B cell (primary cell): Measurements from ENCODE around the gene CHRNA5. TPM values are rescaled to one million over a fixed set of nuclear protein-coding genes. Genes with fewer than 3 reads are reported as not detected.

Experiments
- ATAC-seq: fragments of 200-7000 bp; cut with Tn5 transposase; one replicate; pipeline ENCODE4 v1.10.0; 2021; ENCODE audit warnings: low read depth, mild to moderate bottlenecking, moderate number of reproducible peaks, moderate library complexity
- CTCF ChIA-PET: fragments of 350-600 bp; sonication (Branson Sonifier 250); formaldehyde crosslinking; loops from one replicate; lab custom pipeline; 2021; ENCODE audit warnings: antibody characterized with exemption, inconsistent platforms; lab: Charles Lee
- POLR2A ChIA-PET: fragments of 350-600 bp; sonication (Branson Sonifier 250); formaldehyde crosslinking; loops from one replicate; lab custom pipeline; 2021; ENCODE audit warnings: antibody characterized with exemption; lab: Charles Lee
- DNase-seq: peaks from one replicate; pipeline ENCODE4 v3.0.0; 2013
- H2AFZ ChIP-seq: 2 replicates; pipeline ENCODE4 v1.6.1; 2012; ENCODE audit warnings: mild to moderate bottlenecking, low read depth, low read length; ENCODE audit not compliant: insufficient read depth, poor library complexity, severe bottlenecking
- H3K27ac ChIP-seq, 2 donors: 1 replicate in 1 of 2; 2 replicates in 1 of 2; pipeline ENCODE4 v1.5.1; 2012 to 2013; ENCODE audit warnings: low read length in 2 of 2, mild to moderate bottlenecking in 2 of 2, moderate library complexity in 1 of 2
- H3K27me3 ChIP-seq, 4 experiments: fragments of 200-600 bp in 1 of 4; sonication (generic) in 1 of 4; replicated peaks in 1 of 4; 1 replicate in 2 of 4; 2 replicates in 2 of 4; pipeline versions ENCODE4 v1.6.1 to v1.7.0; 2013 to 2016; ENCODE audit warnings: low read length in 3 of 4, mild to moderate bottlenecking in 2 of 4, mixed read lengths in 1 of 4, moderate library complexity in 1 of 4; ENCODE audit not compliant: insufficient read depth in 4 of 4, control insufficient read depth in 3 of 4; ENCODE audit errors: control extremely low read depth in 1 of 4
- H3K36me3 ChIP-seq, 2 experiments: replicated peaks in 1 of 2; 1 replicate in 1 of 2; 2 replicates in 1 of 2; pipeline versions ENCODE4 v1.6.1 to v1.7.1; 2013; ENCODE audit warnings: low read length in 1 of 2; ENCODE audit not compliant: insufficient read depth in 2 of 2, control insufficient read depth in 1 of 2; ENCODE audit errors: control extremely low read depth in 1 of 2, extremely low read depth in 1 of 2
- H3K4me1 ChIP-seq, 2 donors: fragments of 200-600 bp in 1 of 2; sonication (generic) in 1 of 2; 1 replicate in 1 of 2; 2 replicates in 1 of 2; pipeline versions ENCODE4 v1.5.1 to v1.6.1; 2013 to 2017; ENCODE audit warnings: low read length in 2 of 2; ENCODE audit not compliant: control insufficient read depth in 2 of 2, insufficient read depth in 2 of 2
- H3K4me2 ChIP-seq: replicated peaks from 2 replicates; pipeline ENCODE3; 2012; ENCODE audit warnings: mild to moderate bottlenecking, low read depth, low read length; ENCODE audit not compliant: poor library complexity, severe bottlenecking
- H3K4me3 ChIP-seq, 5 experiments: fragments of 200-600 bp in 1 of 5; sonication (generic) in 1 of 5; 1 replicate in 3 of 5; 2 replicates in 2 of 5; pipeline versions ENCODE4 v1.5.1 to v1.7.0; 2011 to 2016; ENCODE audit warnings: low read length in 4 of 5, mild to moderate bottlenecking in 4 of 5, low read depth in 2 of 5, control low read depth in 1 of 5, moderate library complexity in 1 of 5; ENCODE audit not compliant: insufficient read depth in 1 of 5; ENCODE audit errors: control extremely low read depth in 1 of 5, extremely low read depth in 1 of 5
- H3K79me2 ChIP-seq: fragments of 200-600 bp; sonication (generic); one replicate; pipeline ENCODE4 v1.6.0; 2016; ENCODE audit warnings: low read length; ENCODE audit not compliant: control insufficient read depth, insufficient read depth
- H3K9ac ChIP-seq: fragments of 200-600 bp; sonication (generic); 2 replicates; pipeline ENCODE4 v1.6.1; 2017; ENCODE audit warnings: mild to moderate bottlenecking, low read length, moderate library complexity
- H3K9me3 ChIP-seq, 3 donors: one replicate each; pipeline versions ENCODE4 v1.6.1 to v1.7.1; 2013; ENCODE audit warnings: low read length in 2 of 3; ENCODE audit not compliant: control insufficient read depth in 2 of 3, insufficient read depth in 1 of 3; ENCODE audit errors: control extremely low read depth in 1 of 3
- H4K20me1 ChIP-seq: 2 replicates; pipeline ENCODE4 v1.6.0; 2012; ENCODE audit warnings: mild to moderate bottlenecking, low read length; ENCODE audit not compliant: insufficient read depth, control insufficient read depth, poor library complexity, severe bottlenecking
- H3K27ac Mint-ChIP-seq: one replicate; pipeline ENCODE4 v1.8.0; 2021; ENCODE audit warnings: mixed read lengths
- H3K27me3 Mint-ChIP-seq: one replicate; pipeline ENCODE4 v1.8.0; 2021; ENCODE audit warnings: mixed read lengths
- H3K4me1 Mint-ChIP-seq: one replicate; pipeline ENCODE4 v1.8.0; 2021; ENCODE audit warnings: mixed read lengths
- H3K4me3 Mint-ChIP-seq: one replicate; pipeline ENCODE4 v1.8.0; 2021; ENCODE audit warnings: mixed read lengths
- H3K9me3 Mint-ChIP-seq: one replicate; pipeline ENCODE4 v1.8.0; 2022; ENCODE audit warnings: mixed read lengths; ENCODE audit not compliant: insufficient read depth
- CTCF ChIP-seq: fragments of 200-600 bp; IDR thresholded peaks from one replicate; pipeline ENCODE4 v1.8.0; 2022; ENCODE audit warnings: antibody characterized with exemption, mild to moderate bottlenecking
- EZH2 ChIP-seq: IDR thresholded peaks from 2 replicates; pipeline ENCODE4 v1.6.1; 2012; ENCODE audit warnings: borderline replicate concordance, low read depth, mild to moderate bottlenecking, moderate library complexity, low read length; ENCODE audit not compliant: insufficient read depth, poor library complexity, severe bottlenecking
- WGBS: methylation state at CpG from one replicate; pipeline ENCODE4 v1.1.5; 2013; ENCODE audit warnings: missing lambda C conversion rate; ENCODE audit not compliant: insufficient coverage; 5-methylcytosine and 5-hydroxymethylcytosine counted together
- intact Hi-C: fragments of 100-400 bp; cut with micrococcal nuclease; formaldehyde crosslinking; loops from one replicate; pipeline ENCODE4 v1.10.0; 2022
- polyA plus RNA-seq: library from polyadenylated mRNA; depleted of rRNA; stranded (reverse); fragments of >200 nt; gene quantifications from 2 replicates; pipeline ENCODE4 v1.2.3, GENCODE V29; 2012
- total RNA-seq, 2 donors: library from RNA; stranded (reverse); fragments of 120-200 nt in 1 of 2; gene quantifications; 1 replicate in 1 of 2; 2 replicates in 1 of 2; pipeline versions ENCODE4 v1.2.3 to v1.2.4, GENCODE V29; 2013 to 2022

Gene CHRNA5
- total and polyA plus RNA-seq, 2 donors (not counting 1 experiment from before 2014, with no cell fraction given) = 0.09 to 1.2 TPM

GRCh38 chr15:78635346-78635745, 70.0 kb downstream of the CHRNA5 start:
- H2AFZ ChIP-seq = no peak overlapping the region
- H3K9me3 ChIP-seq = peaks cover 0 to 16% (median 6%) of the 10 kb centered on the region in 3 donors
- H3K36me3 ChIP-seq = no peaks in the 10 kb centered on the region
- H3K27me3 Mint-ChIP-seq = peaks cover 17% of the 10 kb centered on the region
- ChIA-PET POLR2A (no interaction called here), CTCF (interaction anchor here (0.7 to 1.5 kb wide), 3 partner anchors 73 to 483 kb away, joined by 3 to 5 read pairs (median 3); no protein-coding TSS in a partner anchor)
- peaks cover 3% of the 10 kb centered on the region for H3K9me3 Mint-ChIP-seq
- H3K4me3 Mint-ChIP-seq = no peak overlapping the region
- no peak overlapping the region for H3K27ac Mint-ChIP-seq
- WGBS = 92% methylated on average over 9 of the region's 10 CpGs
- peaks cover under 1 to 3% of the 10 kb centered on the region in 2 donors for H3K4me1 ChIP-seq
- no peak overlapping the region for H3K4me2 ChIP-seq
- no peaks in the 10 kb centered on the region for H4K20me1 ChIP-seq
- H3K9ac ChIP-seq = no peak overlapping the region
- no peak overlapping the region for H3K27ac ChIP-seq
- no peaks in the 10 kb centered on the region for H3K79me2 ChIP-seq
- peaks cover 2% of the 10 kb centered on the region for H3K4me1 Mint-ChIP-seq
- no peak overlapping the region for H3K4me3 ChIP-seq
- TF ChIP-seq CTCF (no peak), EZH2 (no peak)
- no peak for ATAC-seq
- no peak for DNase-seq
- intact Hi-C loops = loop anchor here (5.0 kb wide), 2 partner anchors 117 to 547 kb away; no protein-coding TSS in a partner anchor
- peaks cover 0 to 13% (median 0%) of the 10 kb centered on the region in 4 experiments for H3K27me3 ChIP-seq

GRCh38 chr15:78636378-78636859, 71.1 kb downstream of the CHRNA5 start:
- DNase-seq (no peak), ATAC-seq (no peak)
- Mint-ChIP-seq H3K27me3 (peaks cover 19% of the 10 kb centered on the region), H3K4me3 (no peak overlapping the region), H3K9me3 (peaks cover 3% of the 10 kb centered on the region), H3K27ac (no peak overlapping the region), H3K4me1 (peaks cover 8% of the 10 kb centered on the region)
- H3K9me3 ChIP-seq = peaks cover 0 to 19% (median 6%) of the 10 kb centered on the region in 3 donors
- CTCF ChIA-PET = interaction anchor here (0.9 to 1.5 kb wide), 2 partner anchors 14 to 72 kb away, joined by 3 to 5 read pairs; no protein-coding TSS in a partner anchor
- peaks cover 10 to 12% of the 10 kb centered on the region in 2 donors for H3K4me1 ChIP-seq
- no peaks in the 10 kb centered on the region for H3K79me2 ChIP-seq
- H3K36me3 ChIP-seq = no peaks in the 10 kb centered on the region
- POLR2A ChIA-PET = no interaction called here
- peaks cover 0 to 21% (median 4%) of the 10 kb centered on the region in 4 experiments for H3K27me3 ChIP-seq
- no peak overlapping the region for H3K4me2 ChIP-seq
- TF ChIP-seq EZH2 (no peak), CTCF (no peak)
- H3K4me3 ChIP-seq = no peak overlapping the region
- no peak overlapping the region for H3K9ac ChIP-seq
- H3K27ac ChIP-seq = no peak overlapping the region
- no peak overlapping the region for H2AFZ ChIP-seq
- no peaks in the 10 kb centered on the region for H4K20me1 ChIP-seq
- 88% methylated on average over 2 of the region's 2 CpGs for WGBS
- intact Hi-C loops = loop anchor here (5.0 kb wide), 2 partner anchors 116 to 546 kb away; no protein-coding TSS in a partner anchor
